ENCODE measurements around the gene AMN.

AMN gene

GRCh38 chr14:102979406-102979805, 56.9 kb downstream of the AMN start:
- CTCF ChIA-PET = no interaction called here
- Mint-ChIP-seq H3K36me3 (no peaks in the 10 kb centered on the region), H3K27ac (no peak overlapping the region), H3K9me3 (no peaks in the 10 kb centered on the region), H3K27me3 (no peaks in the 10 kb centered on the region), H3K4me1 (no peaks in the 10 kb centered on the region), H3K4me3 (no peak overlapping the region)
- no peak for DNase-seq

GRCh38 chr14:102980409-102980810, 57.9 kb downstream of the AMN start:
- no peak overlapping the region for H3K27ac Mint-ChIP-seq
- CTCF ChIA-PET = no interaction called here
- no peak for DNase-seq
- no peaks in the 10 kb centered on the region for H3K9me3 Mint-ChIP-seq
- H3K27me3 Mint-ChIP-seq = no peaks in the 10 kb centered on the region
- H3K4me1 Mint-ChIP-seq = no peaks in the 10 kb centered on the region
- H3K4me3 Mint-ChIP-seq = no peak overlapping the region
- no peaks in the 10 kb centered on the region for H3K36me3 Mint-ChIP-seq

All from activated naive CD4-positive, alpha-beta T cell treated with anti-CD3 and anti-CD28 coated beads, Interleukin-2, amount 10 ng/mL, durations not matched to agents 7 days and 5 days (primary cell).